ENCODE results near the gene JARID2.

GRCh38 chr6:15493437-15494168 lies 247.7 kb downstream of the JARID2 start:
- no peak for TF ChIP-seq CTCF (IDR thresholded peaks at IDR 0.05)
- TF ChIP-seq TCF7L2 (IDR thresholded peaks at IDR 0.05; ENCODE audit: low read depth, low read length): no peak
- TF ChIP-seq POLR2AphosphoS5 (IDR thresholded peaks at IDR 0.05; ENCODE audit: low read depth, low read length): no peak
- TF ChIP-seq REST (IDR thresholded peaks at IDR 0.05; ENCODE audit: insufficient read depth in 1 of 2, low read depth in 2 of 2, low read length in 1 of 2): no peak
